GM12878 (cell line): ENCODE data around the gene DMRTB1. TPM values are rescaled to one million over a fixed set of nuclear protein-coding genes. Genes with fewer than 3 reads are reported as not detected.

Experiments
- ATAC-seq: fragments of 200-7000 bp; cut with Tn5 transposase; 3 replicates; pipeline ENCODE4 v1.9.1; 2020; ENCODE audit warnings: mild to moderate bottlenecking, moderate library complexity
- BruUV-seq: library from RNA; stranded (reverse); fragments of 400-500 nt; replicated peaks from 2 replicates; lab custom pipeline; 2021; lab: Mats Ljungman, UMichigan
- CTCF ChIA-PET: fragments of 300-600 bp; sonication (Branson Sonifier 250); formaldehyde crosslinking; extraction: SDS; loops from one replicate; lab custom pipeline; 2021; ENCODE audit warnings: inconsistent platforms; lab: Yijun Ruan, JAX
- POLR2A ChIA-PET: fragments of 350-600 bp; formaldehyde crosslinking; extraction: SDS; loops from one replicate; lab custom pipeline; 2021; ENCODE audit warnings: inconsistent platforms; lab: Charles Lee
- RAD21 ChIA-PET: fragments of 300-600 bp; sonication (Branson Sonifier 250); formaldehyde crosslinking; loops from one replicate; lab custom pipeline; 2023; ENCODE audit warnings: antibody characterized with exemption; ENCODE audit not compliant: unreplicated experiment; lab: Charles Lee
- SMC1A ChIA-PET: fragments of 300-600 bp; sonication (Branson Sonifier 250); formaldehyde crosslinking; loops from one replicate; lab custom pipeline; 2023; ENCODE audit not compliant: unreplicated experiment, uncharacterized antibody; lab: Charles Lee
- DNase-seq: peaks from one replicate; pipeline ENCODE4 v3.0.0-alpha.2; 2011; ENCODE audit warnings: low read depth, low spot score
- FAIRE-seq: peaks from 3 replicates; lab custom pipeline; 2011; peaks lifted over from hg19 to GRCh38; lab: Jason Lieb, UNC
- H2AFZ ChIP-seq: 2 replicates; pipeline ENCODE4 v1.6.0; 2011; ENCODE audit warnings: low read depth, low read length, control low read depth; ENCODE audit not compliant: control insufficient read depth
- H3K27ac ChIP-seq: 2 replicates; pipeline ENCODE4 v1.5.1; 2011; ENCODE audit warnings: control low read depth; ENCODE audit not compliant: control insufficient read depth, insufficient read depth
- H3K27me3 ChIP-seq, 2 experiments: replicated peaks in 1 of 2; 2 replicates each; pipeline versions ENCODE4 v1.6.0 to v1.6.1; 2011; ENCODE audit warnings: low read length in 1 of 2; ENCODE audit not compliant: control insufficient read depth in 2 of 2, insufficient read depth in 2 of 2
- H3K36me3 ChIP-seq, 2 experiments: 2 replicates each; pipeline ENCODE4 v1.5.1; 2011; ENCODE audit warnings: low read length in 1 of 2; ENCODE audit not compliant: control insufficient read depth in 2 of 2, insufficient read depth in 2 of 2
- H3K4me1 ChIP-seq: 2 replicates; pipeline ENCODE4 v1.6.1; 2011; ENCODE audit warnings: mild to moderate bottlenecking, low read length, moderate library complexity, mixed read lengths; ENCODE audit not compliant: control insufficient read depth, insufficient read depth
- H3K4me2 ChIP-seq: 2 replicates; pipeline ENCODE4 v1.6.0; 2011; ENCODE audit warnings: control low read depth; ENCODE audit not compliant: control insufficient read depth, insufficient read depth
- H3K4me3 ChIP-seq: fragments of 200-600 bp; sonication (generic); 2 replicates; pipeline ENCODE4 v1.5.1; 2016
- H3K79me2 ChIP-seq: 2 replicates; pipeline ENCODE4 v1.6.0; 2011; ENCODE audit warnings: low read length; ENCODE audit not compliant: control insufficient read depth, insufficient read depth
- H3K9ac ChIP-seq: 2 replicates; pipeline ENCODE4 v1.8.0; 2011; ENCODE audit warnings: low read length, control low read depth, mixed read lengths; ENCODE audit not compliant: control insufficient read depth, insufficient read depth
- H3K9me3 ChIP-seq: replicated peaks from 3 replicates; pipeline ENCODE4 v1.5.1; 2011; ENCODE audit warnings: mild to moderate bottlenecking, low read length; ENCODE audit not compliant: control insufficient read depth, insufficient read depth
- H4K20me1 ChIP-seq: 2 replicates; pipeline ENCODE4 v1.6.0; 2011; ENCODE audit not compliant: control insufficient read depth, insufficient read depth
- ATF3 ChIP-seq: IDR thresholded peaks from 2 replicates; pipeline ENCODE4 v1.6.1; 2011; ENCODE audit warnings: low read depth, mild to moderate bottlenecking, low read length, moderate library complexity, borderline replicate concordance; ENCODE audit errors: extremely low read depth
- EGR1 ChIP-seq, 2 experiments: IDR thresholded peaks; 1 replicate in 1 of 2; 2 replicates in 1 of 2; pipeline ENCODE4 v1.6.1; 2011 to 2012; ENCODE audit warnings: low read depth in 2 of 2, low read length in 2 of 2, borderline replicate concordance in 1 of 2, mild to moderate bottlenecking in 1 of 2, moderate library complexity in 1 of 2
- HDAC2 ChIP-seq: fragments of 200-600 bp; sonication (generic); IDR thresholded peaks from 2 replicates; pipeline ENCODE4 v1.6.1; 2017
- KDM1A ChIP-seq: fragments of 200-600 bp; sonication (generic); IDR thresholded peaks from 2 replicates; pipeline ENCODE4 v1.6.1; 2016; ENCODE audit warnings: borderline replicate concordance
- LARP7 ChIP-seq: fragments of 450-650 bp; IDR thresholded peaks from 2 replicates; pipeline ENCODE4 v1.6.1; 2017; ENCODE audit warnings: mild to moderate bottlenecking
- NFYB ChIP-seq: IDR thresholded peaks from 2 replicates; pipeline ENCODE4 v1.6.1; 2011; ENCODE audit warnings: low read depth, mild to moderate bottlenecking, low read length, improper control_type of control experiment, moderate library complexity; ENCODE audit not compliant: insufficient read depth
- RFX5 ChIP-seq: IDR thresholded peaks from 2 replicates; pipeline ENCODE4 v1.6.1; 2011; ENCODE audit warnings: low read depth, low read length, improper control_type of control experiment
- ZBED1 ChIP-seq: IDR thresholded peaks from 2 replicates; pipeline ENCODE4 v1.6.1; 2016; ENCODE audit warnings: borderline replicate concordance
- ZNF687 ChIP-seq: fragments of 450-650 bp; IDR thresholded peaks from 2 replicates; pipeline ENCODE4 v1.6.1; 2017; ENCODE audit warnings: mild to moderate bottlenecking, moderate library complexity
- WGBS: methylation state at CpG from one replicate; pipeline ENCODE4 v1.1.6; 2016; ENCODE audit warnings: low lambda C conversion rate; ENCODE audit not compliant: insufficient replicate concordance, insufficient coverage; ENCODE audit errors: missing lambda C conversion rate; 5-methylcytosine and 5-hydroxymethylcytosine counted together
- in situ Hi-C: fragments of 300-500 bp; cut with MboI; formaldehyde crosslinking; loops from 9 replicates; pipeline ENCODE4 v1.14.3; 2018; ENCODE audit warnings: mixed read lengths
- intact Hi-C: fragments of 100-400 bp; cut with micrococcal nuclease; formaldehyde crosslinking; loops from one replicate; pipeline ENCODE4 v1.14.2; 2022; ENCODE audit not compliant: unreplicated experiment
- polyA plus RNA-seq, 11 experiments: library from polyadenylated mRNA; depleted of rRNA in 4 of 11; unstranded in 6 of 11; stranded (reverse) in 5 of 11; fragments of >200 nt; fragmentation: Nextera tagmentation in 4 of 11; fragmentation: Illumina TruSeq in 1 of 11; extraction: Ambion mirVana in 4 of 11; extraction: Trizol in 1 of 11; gene quantifications; 1 replicate in 1 of 11; 2 replicates in 10 of 11; pipeline versions ENCODE4 v1.2.1 to v1.2.3, GENCODE V29; 2011 to 2016; ENCODE audit warnings: inconsistent platforms in 2 of 11, missing spikeins in 2 of 11, low read depth in 1 of 11
- total RNA-seq, 4 experiments: library from RNA; depleted of rRNA in 3 of 4; stranded (reverse); fragments of >200 nt in 3 of 4; fragmentation: Illumina TruSeq in 1 of 4; extraction: Trizol in 1 of 4; gene quantifications; 2 replicates each; pipeline versions ENCODE4 v1.2.1 to v1.2.3, GENCODE V29; 2013 to 2021
- TF ChIP-seq, protein P1 (sequence below): IDR thresholded peaks from 2 replicates; pipeline ENCODE4 v1.6.1; 2011; ENCODE audit warnings: borderline replicate concordance, low read depth, mild to moderate bottlenecking, moderate library complexity, mixed read lengths, low read length; ENCODE audit not compliant: insufficient read depth; ENCODE audit errors: extremely low read length
- TF ChIP-seq, protein P2 (sequence below): IDR thresholded peaks from 2 replicates; pipeline ENCODE4 v1.6.1; 2012; ENCODE audit warnings: mild to moderate bottlenecking, low read depth, low read length

Gene DMRTB1
- total and polyA plus RNA-seq, 10 of the 15 experiments (the other 5 are each of a cell fraction or from before 2014, with no cell fraction given) = not detected

GRCh38 chr1:53461323-53462044 lies 2.3 kb downstream of the DMRTB1 start:
- TF ChIP-seq KDM1A (no peak), RFX5 (no peak), ZNF687 (no peak), HDAC2 (no peak), ATF3 (no peak), EGR1 (IDR thresholded peaks at IDR 0.05; ENCODE audit: borderline replicate concordance in 1 of 2, low read depth in 2 of 2, low read length in 2 of 2) (no peak), ZBED1 (no peak), LARP7 (no peak), NFYB (no peak)
- TF ChIP-seq, protein P1, sequence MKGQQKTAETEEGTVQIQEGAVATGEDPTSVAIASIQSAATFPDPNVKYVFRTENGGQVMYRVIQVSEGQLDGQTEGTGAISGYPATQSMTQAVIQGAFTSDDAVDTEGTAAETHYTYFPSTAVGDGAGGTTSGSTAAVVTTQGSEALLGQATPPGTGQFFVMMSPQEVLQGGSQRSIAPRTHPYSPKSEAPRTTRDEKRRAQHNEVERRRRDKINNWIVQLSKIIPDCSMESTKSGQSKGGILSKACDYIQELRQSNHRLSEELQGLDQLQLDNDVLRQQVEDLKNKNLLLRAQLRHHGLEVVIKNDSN = no peak
- TF ChIP-seq, protein P2, sequence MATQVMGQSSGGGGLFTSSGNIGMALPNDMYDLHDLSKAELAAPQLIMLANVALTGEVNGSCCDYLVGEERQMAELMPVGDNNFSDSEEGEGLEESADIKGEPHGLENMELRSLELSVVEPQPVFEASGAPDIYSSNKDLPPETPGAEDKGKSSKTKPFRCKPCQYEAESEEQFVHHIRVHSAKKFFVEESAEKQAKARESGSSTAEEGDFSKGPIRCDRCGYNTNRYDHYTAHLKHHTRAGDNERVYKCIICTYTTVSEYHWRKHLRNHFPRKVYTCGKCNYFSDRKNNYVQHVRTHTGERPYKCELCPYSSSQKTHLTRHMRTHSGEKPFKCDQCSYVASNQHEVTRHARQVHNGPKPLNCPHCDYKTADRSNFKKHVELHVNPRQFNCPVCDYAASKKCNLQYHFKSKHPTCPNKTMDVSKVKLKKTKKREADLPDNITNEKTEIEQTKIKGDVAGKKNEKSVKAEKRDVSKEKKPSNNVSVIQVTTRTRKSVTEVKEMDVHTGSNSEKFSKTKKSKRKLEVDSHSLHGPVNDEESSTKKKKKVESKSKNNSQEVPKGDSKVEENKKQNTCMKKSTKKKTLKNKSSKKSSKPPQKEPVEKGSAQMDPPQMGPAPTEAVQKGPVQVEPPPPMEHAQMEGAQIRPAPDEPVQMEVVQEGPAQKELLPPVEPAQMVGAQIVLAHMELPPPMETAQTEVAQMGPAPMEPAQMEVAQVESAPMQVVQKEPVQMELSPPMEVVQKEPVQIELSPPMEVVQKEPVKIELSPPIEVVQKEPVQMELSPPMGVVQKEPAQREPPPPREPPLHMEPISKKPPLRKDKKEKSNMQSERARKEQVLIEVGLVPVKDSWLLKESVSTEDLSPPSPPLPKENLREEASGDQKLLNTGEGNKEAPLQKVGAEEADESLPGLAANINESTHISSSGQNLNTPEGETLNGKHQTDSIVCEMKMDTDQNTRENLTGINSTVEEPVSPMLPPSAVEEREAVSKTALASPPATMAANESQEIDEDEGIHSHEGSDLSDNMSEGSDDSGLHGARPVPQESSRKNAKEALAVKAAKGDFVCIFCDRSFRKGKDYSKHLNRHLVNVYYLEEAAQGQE = no peak
- no peaks in the 10 kb centered on the region for H3K9me3 ChIP-seq
- no peak overlapping the region for H3K4me2 ChIP-seq
- H3K9ac ChIP-seq = no peak overlapping the region
- no peak overlapping the region for H3K27ac ChIP-seq
- ATAC-seq = no peak
- H3K4me3 ChIP-seq = no peak overlapping the region
- POLR2A ChIA-PET = no interaction called here
- RAD21 ChIA-PET = no interaction called here
- in situ Hi-C loops = no loop called here
- DNase-seq = no peak
- SMC1A ChIA-PET = interaction anchor here (1.0 kb wide), 1 partner anchor 293 kb away, joined by 3 read pairs; no protein-coding TSS in a partner anchor
- FAIRE-seq = no peak
- intact Hi-C loops = no loop called here
- no peaks in the 10 kb centered on the region; a peak in 1 of 4 replicates for H3K27me3 ChIP-seq
- no peaks in the 10 kb centered on the region for H3K79me2 ChIP-seq
- H2AFZ ChIP-seq = no peak overlapping the region
- no peaks in the 10 kb centered on the region for H4K20me1 ChIP-seq
- WGBS = 55% methylated on average over 22 of the region's 25 CpGs
- no peaks in the 10 kb centered on the region for H3K36me3 ChIP-seq
- BruUV-seq = no TSS peak
- CTCF ChIA-PET = no interaction called here
- H3K4me1 ChIP-seq = no peaks in the 10 kb centered on the region
